Measurements from ENCODE around the gene LSR.
A peak's percentile ranks its signal among the peaks of the same experiment; 100 is the strongest.
"Not testable (repeated sequence)": the region's sequence is repeated elsewhere in the genome, so short reads cannot be mapped to it uniquely, and the experiment has no call there.

The LSR gene

GRCh38 chr19:35219008-35219407 lies 29.8 kb upstream of the LSR start:
- DNase-seq = no peak

GRCh38 chr19:35220315-35220921 lies 28.4 kb upstream of the LSR start:
- DNase-seq = peak; percentile 95

GRCh38 chr19:35220973-35221590 lies 27.7 kb upstream of the LSR start:
- not testable (repeated sequence) for DNase-seq

DNA sequence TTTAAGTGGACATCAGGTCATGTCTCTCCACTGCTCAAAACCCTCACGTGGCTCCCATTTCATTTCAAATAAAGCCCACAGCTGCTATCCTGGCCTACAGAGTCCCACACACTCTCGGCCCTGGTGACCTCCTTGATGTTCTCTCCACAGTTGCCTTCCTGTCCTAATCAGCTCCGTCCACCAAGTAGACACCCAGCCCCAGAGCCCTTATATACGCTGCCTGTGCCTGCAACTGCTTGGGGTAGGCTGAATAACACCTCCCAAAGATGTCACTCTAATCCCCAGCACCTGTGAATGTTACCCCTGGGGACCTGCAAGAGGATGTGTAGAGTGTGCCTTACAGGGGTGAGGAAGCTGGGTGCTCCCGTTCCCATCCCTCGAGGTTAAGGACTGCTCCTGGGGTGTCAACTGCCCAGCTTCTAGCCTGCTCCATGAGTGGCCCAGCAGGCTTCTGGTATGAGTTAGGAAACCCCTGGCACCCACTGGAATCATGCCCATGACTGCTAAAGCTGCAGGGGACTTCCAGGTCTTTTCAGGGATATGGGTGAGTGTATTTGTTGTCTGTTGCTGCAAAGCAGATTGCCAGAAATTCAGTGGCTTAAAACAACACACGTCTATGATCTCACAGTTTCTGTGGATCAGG lies 26.3 kb upstream of the LSR start:
- no peak for DNase-seq

GRCh38 chr19:35223084-35223790 lies 25.6 kb upstream of the LSR start:
- peak; percentile 70 for DNase-seq

- DNase-seq = no peak
Measured at GRCh38 chr19:35223862-35224505, 24.8 kb upstream of the LSR start.

GRCh38 chr19:35224681-35225571 lies 23.9 kb upstream of the LSR start:
- no peak for DNase-seq

- DNase-seq = no peak
Measured at GRCh38 chr19:35225951-35226350, 22.9 kb upstream of the LSR start.

- DNase-seq = no peak
Measured at GRCh38 chr19:35226748-35227147, 22.1 kb upstream of the LSR start.

DNA sequence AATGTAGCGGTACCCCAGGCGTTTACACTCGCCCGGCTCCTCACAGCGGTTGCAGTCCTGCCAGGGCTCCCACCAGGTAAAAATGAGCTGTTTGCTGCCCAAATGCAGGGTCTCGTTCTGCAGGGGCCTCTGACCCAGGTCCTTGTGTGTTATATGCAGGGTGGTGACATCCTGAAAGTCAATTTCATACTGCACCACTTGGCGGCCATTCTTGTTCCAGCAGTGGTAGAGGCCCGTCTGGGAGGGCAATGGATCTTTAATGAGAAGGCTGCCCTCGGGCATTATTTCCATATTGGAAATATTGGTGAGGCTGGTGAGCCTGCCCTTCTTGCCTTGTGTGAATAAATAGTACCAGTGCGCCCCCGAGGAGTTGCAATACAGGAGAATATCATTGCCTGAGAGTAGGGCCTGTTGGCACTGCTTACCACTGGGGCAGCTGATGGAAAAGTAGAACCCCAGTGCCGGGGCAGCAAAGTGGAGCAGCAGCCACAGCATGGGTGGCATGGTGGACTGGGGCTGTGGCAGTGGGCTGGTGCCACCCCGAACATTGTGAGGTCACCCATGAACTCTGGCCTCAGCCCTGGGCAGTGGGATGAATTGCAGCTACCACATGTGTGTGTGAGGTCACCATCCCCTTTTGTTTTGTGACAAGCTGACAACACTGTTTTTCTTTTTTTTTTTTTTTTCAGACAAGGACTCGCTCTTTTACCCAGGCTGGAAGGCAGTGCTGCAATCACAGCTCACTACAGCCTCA lies 20.4 kb upstream of the LSR start, which contains the start of gene FAM187B:
Gene FAM187B (minus strand): TSS at position 563 of the 754 bp plus-strand sequence. CDS start 59 bp downstream, at position 504.
- no peak for DNase-seq

DNA sequence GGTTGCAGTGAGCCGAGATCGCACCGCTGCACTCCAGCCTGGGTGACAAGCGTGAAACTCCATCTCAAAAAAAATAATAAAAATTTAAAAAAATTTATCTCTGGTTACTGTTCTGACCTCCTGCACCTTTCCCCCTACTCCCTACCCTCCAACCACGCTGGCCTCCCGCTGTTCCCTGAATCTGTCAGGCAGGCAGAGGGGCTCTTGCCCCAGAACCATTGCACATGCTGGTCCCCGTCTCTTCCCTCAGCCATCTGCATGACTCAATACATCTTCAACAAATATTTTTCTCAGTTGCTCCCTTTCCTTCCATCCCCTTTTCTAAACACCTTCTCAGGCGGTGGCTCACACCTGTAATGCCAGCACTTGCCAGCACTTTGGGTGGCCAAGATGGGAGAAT lies 19.2 kb upstream of the LSR start:
- DNase-seq = no peak

- DNase-seq = no peak
Measured at GRCh38 chr19:35231956-35232645, 16.7 kb upstream of the LSR start.

DNA sequence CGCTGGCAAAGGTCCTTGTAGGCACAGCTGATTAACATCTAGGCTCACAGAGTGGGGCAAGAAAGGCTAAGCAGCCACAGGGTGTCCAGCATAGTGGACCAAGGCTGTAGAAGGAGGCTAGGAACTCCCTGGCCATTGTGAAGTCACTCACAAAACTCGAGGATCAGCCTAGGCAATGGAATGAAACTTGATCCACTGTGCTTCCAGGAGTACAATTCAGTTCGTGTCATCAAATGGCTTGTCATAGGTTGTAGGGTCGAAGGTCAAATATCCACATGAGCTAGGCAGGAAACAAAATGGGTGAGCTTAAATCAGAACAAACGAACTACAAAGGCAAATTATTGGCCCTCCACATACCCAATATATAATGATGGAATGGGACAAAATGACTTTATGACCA lies 15.9 kb upstream of the LSR start:
- no peak for DNase-seq

DNA sequence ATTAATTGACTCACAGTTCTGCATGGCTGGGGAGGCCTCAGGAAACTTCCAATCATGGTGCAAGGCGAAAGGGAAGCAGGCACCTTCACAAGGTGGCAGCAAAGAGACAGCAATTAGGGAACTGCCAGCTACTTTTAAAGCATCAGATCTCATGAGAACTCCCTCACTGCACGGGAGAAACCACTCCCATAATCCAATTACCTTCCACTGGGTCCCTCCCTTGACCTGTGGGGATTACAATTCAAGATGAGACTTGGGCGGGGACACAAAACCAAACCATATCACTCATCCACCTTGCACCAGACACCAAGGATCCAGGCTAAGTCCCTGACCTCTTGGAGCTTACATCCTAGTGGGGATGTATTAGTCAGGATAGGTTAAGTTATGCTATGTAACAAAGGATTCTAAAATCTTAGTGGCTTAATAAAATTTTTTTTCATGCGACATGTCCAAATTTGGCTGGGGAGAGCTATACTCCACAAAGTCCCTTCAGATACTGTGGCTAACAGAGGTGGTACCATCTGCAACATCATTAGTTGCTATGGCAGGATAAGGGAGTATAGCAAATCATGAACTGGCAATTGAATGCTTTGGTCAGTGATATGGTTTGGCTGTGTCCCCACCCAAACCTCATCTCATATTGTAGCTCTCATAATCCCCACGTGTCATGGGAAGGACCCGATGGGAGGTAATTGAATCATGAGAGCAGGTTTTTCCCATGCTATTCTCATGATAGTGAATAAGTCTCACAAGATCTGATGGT lies 12.0 kb upstream of the LSR start:
- peak; percentile 55 for DNase-seq

DNA sequence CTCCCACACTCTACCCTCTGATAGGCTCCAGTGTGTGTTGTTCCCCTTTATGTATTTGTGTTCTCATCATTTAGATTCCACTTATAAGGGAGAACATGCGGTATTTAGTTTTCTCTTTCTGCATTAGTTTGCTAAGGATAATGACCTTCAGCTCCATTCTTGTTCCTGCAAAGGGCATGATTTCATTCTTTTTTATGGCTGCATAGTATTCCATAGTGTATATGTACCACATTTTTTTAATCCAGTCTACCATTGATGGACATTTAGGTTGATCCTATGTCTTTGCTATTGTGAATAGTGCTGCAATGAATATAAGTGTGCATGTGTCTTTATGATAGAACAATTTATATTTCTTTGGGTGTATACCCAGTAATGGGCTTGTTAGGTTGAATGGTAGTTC lies 9.2 kb upstream of the LSR start:
- DNase-seq = not testable (repeated sequence)

DNA sequence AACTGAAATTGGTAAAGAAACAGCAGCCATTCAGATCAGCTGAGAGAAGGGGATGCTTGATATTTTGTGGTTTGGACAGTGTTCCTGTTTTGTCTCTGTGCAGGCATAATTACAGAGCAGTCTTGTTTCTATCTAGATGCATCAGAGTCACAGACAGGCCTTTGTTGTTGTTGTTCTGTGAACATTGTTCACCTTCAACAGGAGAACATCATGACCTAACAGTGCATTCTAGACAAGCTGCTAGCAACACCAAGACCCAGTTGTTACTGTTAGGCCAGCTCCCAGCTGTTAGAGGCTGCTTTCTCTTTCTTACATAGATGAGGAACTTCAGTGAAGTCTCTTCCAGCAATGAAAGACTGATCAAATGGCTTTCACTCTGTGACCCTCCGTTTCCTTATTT lies 8.5 kb upstream of the LSR start:
- peak; percentile 42 for DNase-seq

GRCh38 chr19:35241417-35241816 lies 7.4 kb upstream of the LSR start:
- DNase-seq = peak; percentile 12

GRCh38 chr19:35246466-35247092 lies 2.2 kb upstream of the LSR start:
- DNase-seq = no peak

DNA sequence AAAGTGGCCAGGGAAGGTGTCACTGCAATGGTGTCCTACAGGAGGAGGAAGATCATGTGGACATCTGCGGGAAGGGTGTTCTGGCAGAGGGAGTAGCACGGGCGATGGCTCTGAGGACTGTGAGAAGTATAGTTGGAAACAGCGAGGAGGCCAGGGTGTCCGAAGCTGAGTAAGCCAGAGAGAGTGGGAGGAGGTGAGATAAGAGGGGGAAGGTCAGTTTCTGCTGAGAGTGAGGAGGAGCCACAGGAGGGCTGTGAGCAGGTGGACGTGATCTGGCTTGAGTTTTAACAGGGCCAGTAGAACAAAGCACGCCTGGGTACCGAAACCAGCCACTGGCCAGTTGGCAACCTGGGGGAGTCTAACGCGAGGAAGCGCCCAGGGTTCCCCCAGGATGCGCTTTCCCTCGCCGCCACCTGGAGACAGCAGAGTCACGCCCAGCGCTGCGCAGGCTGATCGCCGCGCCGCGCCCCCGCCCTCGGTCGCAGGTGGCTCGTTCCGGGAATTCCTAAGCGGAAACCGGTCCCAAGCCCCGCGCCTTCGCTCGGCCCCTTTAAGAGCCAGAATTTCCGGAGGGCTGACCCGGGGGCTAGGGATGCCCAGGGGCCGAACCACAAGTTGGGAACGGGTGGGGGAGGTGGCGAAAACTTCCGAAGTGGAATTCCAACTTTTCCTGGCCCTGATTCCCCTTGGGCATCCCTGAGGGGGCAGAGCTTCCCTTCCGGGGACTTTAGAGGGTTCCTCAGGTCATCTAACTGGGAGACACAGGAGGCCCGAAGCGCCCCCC lies 1.1 kb upstream of the LSR start:
- DNase-seq = no peak
